Central memory CD8-positive, alpha-beta T cell (primary cell): ENCODE results near the gene ATG16L2.
"Not testable (repeated sequence)": the region's sequence is repeated elsewhere in the genome, so short reads cannot be mapped to it uniquely, and the experiment has no call there.

Experiments
- ATAC-seq: fragments of 150-1000 bp; cut with Tn5 transposase; replicated peaks from 2 replicates; pipeline ENCODE4 v1.10.0; 2022; ENCODE audit warnings: mild to moderate bottlenecking, moderate FRiP score, moderate number of reproducible peaks; ENCODE audit not compliant: poor library complexity, severe bottlenecking; ENCODE audit errors: extremely low read depth
- DNase-seq, 2 donors: peaks; one replicate each; pipeline ENCODE4 v3.0.0; 2021; ENCODE audit warnings: low spot score in 2 of 2
- H3K27ac Mint-ChIP-seq: one replicate; pipeline ENCODE4 v1.8.0; 2022; ENCODE audit warnings: low read depth, mild to moderate bottlenecking, moderate library complexity, mixed read lengths
- H3K27me3 Mint-ChIP-seq: one replicate; pipeline ENCODE4 v1.8.0; 2022; ENCODE audit warnings: mixed read lengths
- H3K36me3 Mint-ChIP-seq: one replicate; pipeline ENCODE4 v1.8.0; 2022; ENCODE audit warnings: mild to moderate bottlenecking, moderate library complexity, mixed read lengths; ENCODE audit not compliant: insufficient read depth
- H3K4me1 Mint-ChIP-seq: one replicate; pipeline ENCODE4 v1.8.0; 2022; ENCODE audit warnings: mixed read lengths
- H3K4me3 Mint-ChIP-seq: one replicate; pipeline ENCODE4 v1.8.0; 2022; ENCODE audit warnings: mild to moderate bottlenecking, moderate library complexity, mixed read lengths
- H3K9me3 Mint-ChIP-seq: one replicate; pipeline ENCODE4 v1.8.0; 2022; ENCODE audit warnings: mixed read lengths

Gene ATG16L2

DNA sequence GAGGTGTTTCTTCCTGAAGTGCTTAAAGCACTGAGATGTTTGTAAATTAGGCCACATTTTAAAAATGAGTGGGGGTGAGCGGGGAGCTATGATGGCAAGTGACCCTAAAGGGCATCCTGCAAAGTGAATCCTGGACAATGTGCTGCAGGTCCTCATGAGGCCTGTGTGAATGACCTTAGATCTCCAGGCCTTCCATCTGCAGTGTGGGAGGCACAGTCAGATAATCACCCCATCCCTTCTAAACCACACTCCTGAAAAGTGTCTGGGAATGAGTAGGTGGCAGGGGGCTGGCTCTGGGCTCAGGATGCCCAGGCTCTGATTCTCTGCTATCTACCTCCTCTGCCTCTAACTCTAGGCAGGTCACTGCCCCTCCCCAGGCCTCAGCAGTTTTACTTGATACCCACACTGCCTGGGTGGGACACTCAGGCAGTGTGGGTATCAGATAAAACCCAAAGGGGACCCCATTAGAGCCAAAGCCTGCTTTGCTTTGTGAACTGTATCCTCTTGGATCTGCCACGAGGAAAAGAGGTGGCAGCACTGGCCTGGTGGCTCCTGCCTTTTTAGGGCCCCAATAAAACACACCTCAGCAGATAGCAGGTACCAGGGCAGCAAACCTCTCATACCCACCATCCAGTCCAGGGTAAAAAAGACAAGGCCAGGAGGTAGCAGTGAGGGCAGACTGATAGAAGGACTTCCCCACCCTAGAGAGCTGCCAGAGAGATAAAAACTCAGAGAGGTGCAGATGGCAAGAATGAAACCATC is 30.9 kb upstream of the ATG16L2 start:
- no peak for ATAC-seq
- no peak for DNase-seq
- H3K9me3 Mint-ChIP-seq = no peaks in the 10 kb centered on the region
- H3K27ac Mint-ChIP-seq = peak overlapping the region; percentile 63
- H3K4me1 Mint-ChIP-seq = peaks cover 24% of the 10 kb centered on the region
- H3K4me3 Mint-ChIP-seq = peak overlapping the region; percentile 77
- no peaks in the 10 kb centered on the region for H3K27me3 Mint-ChIP-seq
- peaks cover 3% of the 10 kb centered on the region for H3K36me3 Mint-ChIP-seq

DNA sequence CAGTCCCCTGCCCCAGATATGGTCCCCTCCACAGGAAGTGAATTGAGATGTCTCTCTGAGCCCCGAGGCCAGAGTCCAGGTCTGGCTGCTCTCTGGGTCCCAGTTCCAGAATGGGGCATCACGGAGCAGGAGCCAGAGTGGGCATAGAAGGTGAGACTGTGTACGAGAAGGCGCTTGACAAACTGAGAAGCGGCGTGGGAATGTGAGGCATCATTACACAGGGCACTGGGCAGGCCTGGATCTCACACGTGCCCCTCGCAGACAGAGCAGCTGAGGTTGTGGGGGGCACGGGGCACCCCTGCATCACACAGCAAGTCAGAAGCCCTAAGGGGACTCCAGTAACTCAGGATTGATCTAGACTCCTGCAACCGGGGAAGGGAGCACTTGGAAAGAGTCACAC is 29.5 kb upstream of the ATG16L2 start:
- ATAC-seq (no peak), DNase-seq (no peak)
- Mint-ChIP-seq H3K36me3 (peaks cover 3% of the 10 kb centered on the region), H3K9me3 (no peaks in the 10 kb centered on the region), H3K4me3 (no peak overlapping the region), H3K27ac (no peak overlapping the region), H3K4me1 (peaks cover 20% of the 10 kb centered on the region), H3K27me3 (no peaks in the 10 kb centered on the region)

DNA sequence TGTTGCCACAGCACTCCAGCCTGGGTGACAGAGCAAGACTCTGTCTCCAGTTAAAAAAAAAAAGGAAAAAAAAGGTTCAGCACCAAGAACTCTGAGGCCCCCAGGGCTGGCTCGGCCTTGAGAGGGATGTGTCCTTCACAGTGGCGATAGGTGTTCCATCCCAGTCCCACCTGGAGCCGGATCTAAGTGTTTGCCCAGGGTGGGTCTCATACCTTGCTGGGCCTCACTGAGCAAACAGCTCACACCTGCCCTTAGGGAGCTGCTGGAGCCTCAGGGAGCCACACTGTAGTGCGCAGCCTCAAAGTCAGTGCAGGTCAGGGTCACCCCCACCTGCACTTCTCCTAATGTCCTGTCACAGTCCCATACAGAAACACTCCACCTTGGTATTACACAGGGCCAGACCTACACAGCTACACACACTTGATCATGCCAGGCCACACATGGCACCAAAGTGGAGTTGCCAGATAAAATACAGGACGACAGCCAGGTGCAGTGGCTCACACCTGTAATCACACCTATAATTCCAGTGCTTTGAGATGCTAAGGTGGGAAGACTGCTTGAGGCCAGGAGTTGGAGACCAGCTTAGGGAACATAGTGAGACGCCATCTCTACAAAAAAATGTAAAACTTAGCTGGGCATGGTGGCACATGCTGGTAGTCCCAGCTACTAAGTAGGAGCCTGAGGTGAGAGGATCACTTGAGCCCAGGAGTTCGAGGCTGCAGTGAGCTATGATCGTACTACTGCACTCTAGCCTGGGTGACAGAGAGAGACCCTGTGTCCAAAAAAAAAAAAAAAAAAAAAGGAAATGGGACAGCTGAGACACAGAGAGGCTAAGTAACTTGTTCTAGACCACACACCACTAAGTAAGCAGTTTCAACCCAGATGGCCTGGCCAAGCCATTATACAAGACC is 27.7 kb upstream of the ATG16L2 start:
- Mint-ChIP-seq H3K27ac (no peak overlapping the region), H3K4me3 (no peak overlapping the region), H3K4me1 (peaks cover 14% of the 10 kb centered on the region), H3K9me3 (no peaks in the 10 kb centered on the region), H3K36me3 (peaks cover 1% of the 10 kb centered on the region), H3K27me3 (no peaks in the 10 kb centered on the region)
- no peak for ATAC-seq
- no peak for DNase-seq

DNA sequence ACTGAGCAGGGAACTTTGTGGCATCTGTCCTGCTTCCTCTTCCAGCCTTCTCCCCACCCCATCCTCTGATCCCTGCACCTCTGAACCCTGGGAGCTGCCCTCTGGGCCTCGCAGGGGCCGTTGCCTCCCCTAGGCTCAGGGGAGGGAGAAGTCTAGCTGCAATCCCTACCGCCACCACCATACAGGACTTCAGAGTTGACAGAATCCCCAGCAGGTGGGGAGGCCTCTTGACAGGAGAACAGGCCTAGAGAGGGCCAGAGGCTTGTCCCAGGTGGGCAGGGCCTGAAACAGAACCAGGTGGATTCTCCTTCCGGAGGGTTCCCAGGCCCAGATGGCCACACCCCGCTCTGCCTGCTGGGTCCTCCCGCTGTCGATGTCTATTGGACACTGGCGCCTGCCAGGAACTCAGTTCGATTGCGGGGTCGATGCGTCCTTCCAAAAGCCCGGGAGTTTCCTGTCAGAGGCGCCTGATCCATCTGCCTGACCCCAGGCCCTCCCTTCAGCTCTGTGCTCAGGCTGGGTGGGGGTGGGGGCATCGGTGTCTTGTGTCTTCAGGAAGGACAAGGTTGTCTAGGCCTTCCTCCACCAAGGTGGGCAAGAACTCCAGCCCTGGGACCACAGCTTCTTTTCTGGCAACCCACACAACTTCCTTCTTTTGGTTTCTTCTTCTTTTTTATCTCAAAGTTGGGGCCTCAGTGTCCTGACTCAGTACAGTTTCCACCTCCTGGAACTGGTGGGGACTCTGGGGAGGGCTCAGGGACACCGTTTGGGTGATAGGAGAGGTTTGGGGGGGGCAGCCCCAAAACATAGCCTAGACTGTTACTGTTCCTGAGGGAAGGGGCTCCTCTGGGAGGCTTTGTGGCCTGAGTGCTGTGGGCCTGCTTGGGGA is 26.8 kb upstream of the ATG16L2 start:
- Mint-ChIP-seq H3K4me3 (no peak overlapping the region), H3K9me3 (no peaks in the 10 kb centered on the region), H3K4me1 (peaks cover 8% of the 10 kb centered on the region), H3K27me3 (no peaks in the 10 kb centered on the region), H3K36me3 (peaks cover 1% of the 10 kb centered on the region), H3K27ac (no peak overlapping the region)
- ATAC-seq (no peak), DNase-seq (no peak)

DNA sequence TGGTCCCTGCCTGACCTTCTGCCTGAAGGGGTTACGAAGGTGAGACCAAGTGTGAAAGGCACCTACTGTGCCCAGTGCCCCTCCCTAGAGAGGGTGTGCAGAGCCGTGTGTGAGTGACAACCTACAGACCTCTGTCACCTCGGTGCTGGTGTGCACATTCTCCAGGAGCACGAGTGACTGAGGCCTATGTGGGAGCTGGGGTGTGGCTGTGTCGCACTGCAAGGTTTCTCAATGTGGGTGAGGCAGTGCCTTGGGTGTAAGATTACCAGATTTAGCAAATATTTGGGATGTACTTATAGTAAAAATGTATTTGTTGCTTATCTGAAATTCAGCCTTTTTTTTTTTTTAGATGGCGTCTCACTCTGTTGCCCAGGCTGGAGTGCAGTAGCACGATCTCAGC is 26.0 kb upstream of the ATG16L2 start:
- H3K27ac Mint-ChIP-seq = no peak overlapping the region
- no peak for DNase-seq
- no peak for ATAC-seq
- H3K27me3 Mint-ChIP-seq = no peaks in the 10 kb centered on the region
- H3K4me1 Mint-ChIP-seq = peaks cover 10% of the 10 kb centered on the region
- H3K9me3 Mint-ChIP-seq = no peaks in the 10 kb centered on the region
- no peak overlapping the region for H3K4me3 Mint-ChIP-seq
- peaks cover 1% of the 10 kb centered on the region for H3K36me3 Mint-ChIP-seq

DNA sequence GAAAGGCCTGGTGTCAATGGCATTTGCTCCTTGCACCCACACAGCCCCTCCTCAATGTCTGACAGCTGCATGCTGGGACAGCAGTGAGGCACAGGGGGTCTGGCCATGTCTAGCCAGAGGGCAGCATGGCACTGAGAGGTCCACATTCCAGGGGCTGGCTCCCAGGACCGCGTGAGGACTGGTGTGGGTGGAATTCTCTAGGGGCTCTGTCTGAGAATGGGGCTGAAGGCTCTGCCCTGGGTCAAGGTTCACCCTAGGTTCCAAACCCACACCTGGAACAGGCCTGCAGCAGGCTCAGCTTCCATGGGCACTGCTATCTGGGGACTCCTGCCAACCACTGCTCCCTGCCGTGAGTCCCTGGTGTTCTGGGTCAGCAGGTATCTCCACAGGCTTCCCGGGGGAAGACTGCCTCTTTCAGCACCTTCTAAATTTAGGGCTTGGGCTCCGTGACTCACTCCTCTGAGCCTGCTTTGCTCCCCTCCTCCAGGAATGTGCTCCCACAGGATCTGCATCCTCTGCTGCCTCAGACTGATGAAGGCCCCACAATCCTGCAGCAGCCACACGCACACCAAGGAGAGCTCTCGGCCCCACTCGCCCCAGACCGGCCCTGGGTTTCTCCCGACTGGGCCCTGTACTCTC is 24.6 kb upstream of the ATG16L2 start:
- Mint-ChIP-seq H3K4me3 (no peak overlapping the region), H3K9me3 (no peaks in the 10 kb centered on the region), H3K27ac (no peak overlapping the region), H3K4me1 (peaks cover 22% of the 10 kb centered on the region), H3K27me3 (no peaks in the 10 kb centered on the region), H3K36me3 (peaks cover 7% of the 10 kb centered on the region)
- ATAC-seq (no peak), DNase-seq (no peak)

DNA sequence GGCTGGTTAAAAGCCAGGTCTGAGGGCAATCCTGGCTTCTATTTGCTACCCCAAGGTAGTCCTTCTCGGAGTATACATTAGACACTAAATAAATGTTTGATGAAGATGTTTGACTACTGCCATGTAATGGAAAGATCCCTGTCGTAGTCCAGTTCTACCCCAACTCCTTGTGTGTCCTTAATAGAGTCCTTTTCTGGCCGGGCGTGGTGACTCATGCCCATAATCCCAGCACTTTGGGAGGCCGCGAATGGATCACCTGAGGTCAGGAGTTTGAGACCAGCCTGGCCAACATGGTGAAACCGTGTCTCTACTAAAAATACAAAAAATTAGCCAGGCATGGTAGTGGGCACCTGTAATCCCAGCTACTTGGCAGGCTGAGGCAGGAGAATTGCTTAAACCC is 23.0 kb upstream of the ATG16L2 start:
- H3K4me3 Mint-ChIP-seq, DNase-seq, ATAC-seq, H3K36me3 Mint-ChIP-seq, H3K27ac Mint-ChIP-seq, H3K9me3 Mint-ChIP-seq, H3K27me3 Mint-ChIP-seq: not testable (repeated sequence)
- H3K4me1 Mint-ChIP-seq = peaks cover 25% of the 10 kb centered on the region

DNA sequence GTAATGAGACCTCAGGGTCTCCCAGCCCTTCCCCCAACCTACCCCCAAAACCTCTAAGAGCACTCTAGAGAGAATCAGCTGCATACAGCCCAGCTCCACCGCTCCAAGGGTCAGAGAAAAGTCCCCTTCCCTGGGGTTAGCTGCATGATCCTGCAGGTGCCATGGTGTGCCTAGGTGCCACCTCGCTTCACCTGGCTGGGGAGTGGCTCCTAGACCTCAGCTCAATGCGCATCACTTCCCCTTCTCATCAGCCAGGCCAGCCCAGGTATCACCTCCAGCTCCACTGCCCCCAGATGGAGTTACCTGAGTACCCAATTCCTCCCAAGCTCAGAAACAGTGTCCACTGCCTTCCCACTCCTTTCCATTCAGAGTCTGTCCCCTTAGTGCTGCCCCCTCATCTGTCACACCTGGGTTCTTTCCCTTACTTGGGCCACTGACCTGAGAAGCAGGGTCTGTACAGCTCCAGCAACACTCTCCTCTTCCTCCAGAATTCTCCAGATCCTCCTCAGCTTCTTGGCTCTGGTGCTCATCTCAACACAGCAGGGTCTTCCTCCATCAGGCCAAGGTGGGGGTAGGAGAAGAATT is 21.7 kb upstream of the ATG16L2 start:
- no peak for DNase-seq
- Mint-ChIP-seq H3K27me3 (no peaks in the 10 kb centered on the region), H3K9me3 (no peaks in the 10 kb centered on the region), H3K4me3 (no peak overlapping the region), H3K4me1 (peaks cover 25% of the 10 kb centered on the region), H3K27ac (peak overlapping the region; percentile 99), H3K36me3 (peaks cover 6% of the 10 kb centered on the region)
- ATAC-seq = no peak

DNA sequence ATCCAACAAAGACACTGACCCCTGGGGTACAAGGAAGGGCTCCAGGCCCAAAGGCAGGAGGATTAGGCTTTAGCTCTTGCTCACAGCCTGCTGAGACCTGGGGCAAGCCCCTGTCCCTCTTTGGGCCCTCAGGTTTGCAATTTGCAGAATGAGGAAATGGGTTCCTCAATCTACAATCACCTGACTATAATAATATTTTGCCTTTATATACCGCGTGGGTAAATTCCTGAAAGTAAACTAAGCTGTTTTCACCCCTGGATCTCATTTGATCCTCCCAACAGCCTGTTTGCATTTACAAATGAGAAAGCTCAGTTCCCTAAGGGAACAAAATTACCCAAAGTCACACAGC is 21.2 kb upstream of the ATG16L2 start:
- H3K4me1 Mint-ChIP-seq = peaks cover 25% of the 10 kb centered on the region
- peak overlapping the region; percentile 99 for H3K27ac Mint-ChIP-seq
- H3K36me3 Mint-ChIP-seq = peaks cover 6% of the 10 kb centered on the region
- H3K4me3 Mint-ChIP-seq = peak overlapping the region; percentile 92
- no peak for ATAC-seq
- no peaks in the 10 kb centered on the region for H3K9me3 Mint-ChIP-seq
- no peaks in the 10 kb centered on the region for H3K27me3 Mint-ChIP-seq
- DNase-seq = no peak

DNA sequence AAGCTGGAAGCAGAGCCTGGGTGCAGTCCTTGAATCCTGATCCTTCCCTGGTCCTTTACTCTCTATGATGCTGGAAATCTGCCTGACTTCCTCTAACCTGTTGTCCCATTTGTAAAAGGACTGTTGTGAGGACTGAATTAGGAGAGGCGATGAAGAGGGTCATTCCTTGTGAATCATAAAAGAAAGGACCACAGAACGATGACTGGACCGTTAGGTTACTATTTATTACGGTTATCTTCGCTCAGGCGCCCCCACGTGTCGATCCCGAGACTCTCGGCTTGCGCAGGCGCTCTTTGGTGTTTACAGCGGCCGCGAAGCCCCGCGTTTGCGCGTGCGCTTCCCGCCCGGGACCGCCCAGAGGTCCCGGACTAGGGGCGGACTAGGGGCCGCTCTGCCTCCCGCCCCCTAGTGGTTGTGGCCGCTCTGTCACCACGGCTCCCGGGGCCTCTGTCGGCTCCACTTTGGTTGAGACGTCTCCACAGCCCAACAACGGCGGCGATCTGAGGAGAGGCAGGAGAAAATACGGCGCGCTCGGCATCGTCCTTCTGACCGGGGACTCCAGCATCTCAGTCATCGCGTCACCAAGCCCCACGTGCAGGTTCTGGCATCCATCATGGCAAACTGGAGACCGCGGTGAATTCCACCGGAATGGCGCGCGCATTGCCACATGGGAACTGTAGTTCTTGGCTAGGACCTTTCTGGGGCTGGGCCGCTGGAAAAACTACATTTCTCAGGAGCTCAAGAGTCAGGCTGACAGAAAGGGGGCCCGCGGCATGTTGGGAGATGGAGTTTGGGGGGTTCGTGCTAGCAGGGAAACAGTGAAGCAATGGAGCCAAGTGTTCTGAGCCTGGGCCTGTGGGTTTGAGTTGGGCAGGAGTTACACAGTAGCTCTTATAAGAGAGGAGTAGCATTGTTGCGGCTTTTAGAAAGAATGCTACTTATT is 20.5 kb upstream of the ATG16L2 start, which contains the start of gene STARD10:
Gene STARD10 (minus strand): TSS at position 623 of the 943 bp plus-strand sequence. CDS start 12,866 bp downstream, outside the sequence.
- no peaks in the 10 kb centered on the region for H3K27me3 Mint-ChIP-seq
- peaks cover 25% of the 10 kb centered on the region for H3K4me1 Mint-ChIP-seq
- no peaks in the 10 kb centered on the region for H3K9me3 Mint-ChIP-seq
- ATAC-seq (peak; percentile 94), DNase-seq (peak; percentile 88 to 91)
- peaks cover 6% of the 10 kb centered on the region for H3K36me3 Mint-ChIP-seq
- H3K4me3 Mint-ChIP-seq = peak within 1 kb of the TSS; percentile 92
- peak within 1 kb of the TSS; percentile 99 for H3K27ac Mint-ChIP-seq

DNA sequence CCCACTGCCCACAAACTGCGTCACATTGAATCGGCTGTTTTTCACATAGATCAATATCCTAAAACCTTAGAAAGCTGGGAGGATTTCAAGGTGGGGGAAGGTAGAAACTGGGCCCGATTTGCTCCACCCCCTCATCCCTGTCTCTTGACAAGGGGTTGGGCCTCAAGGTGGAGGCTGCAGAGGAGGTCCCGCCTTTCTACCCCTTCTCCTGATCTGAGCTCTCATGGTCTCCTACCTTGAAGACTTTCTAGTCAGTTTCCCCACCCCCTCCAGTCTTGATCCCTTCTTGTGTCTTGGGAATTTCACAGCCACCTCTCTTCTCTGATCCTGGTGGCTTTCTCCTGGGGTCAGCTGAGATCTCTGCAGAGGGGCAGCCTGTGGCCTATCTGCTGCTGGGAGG is 15.8 kb upstream of the ATG16L2 start:
- peaks cover 5% of the 10 kb centered on the region for H3K36me3 Mint-ChIP-seq
- no peaks in the 10 kb centered on the region for H3K9me3 Mint-ChIP-seq
- ATAC-seq (no peak), DNase-seq (no peak)
- H3K27me3 Mint-ChIP-seq = no peaks in the 10 kb centered on the region
- peak overlapping the region; percentile 11 for H3K27ac Mint-ChIP-seq
- H3K4me3 Mint-ChIP-seq = no peak overlapping the region
- H3K4me1 Mint-ChIP-seq = peaks cover 14% of the 10 kb centered on the region
